HG02938 (cell line): ENCODE results near the gene TMEM223.
A peak's percentile ranks its signal among the peaks of the same experiment; 100 is the strongest.
"Not testable (repeated sequence)": the region's sequence is repeated elsewhere in the genome, so short reads cannot be mapped to it uniquely, and the experiment has no call there.

ENCODE experiments used
- ATAC-seq: cut with Tn5 transposase; IDR thresholded peaks from one replicate; pipeline ENCODE4 v1.9.1; 2021; ENCODE audit warnings: mild to moderate bottlenecking, moderate library complexity; ENCODE audit not compliant: unreplicated experiment

The TMEM223 gene, protein sequence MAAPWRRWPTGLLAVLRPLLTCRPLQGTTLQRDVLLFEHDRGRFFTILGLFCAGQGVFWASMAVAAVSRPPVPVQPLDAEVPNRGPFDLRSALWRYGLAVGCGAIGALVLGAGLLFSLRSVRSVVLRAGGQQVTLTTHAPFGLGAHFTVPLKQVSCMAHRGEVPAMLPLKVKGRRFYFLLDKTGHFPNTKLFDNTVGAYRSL

DNA sequence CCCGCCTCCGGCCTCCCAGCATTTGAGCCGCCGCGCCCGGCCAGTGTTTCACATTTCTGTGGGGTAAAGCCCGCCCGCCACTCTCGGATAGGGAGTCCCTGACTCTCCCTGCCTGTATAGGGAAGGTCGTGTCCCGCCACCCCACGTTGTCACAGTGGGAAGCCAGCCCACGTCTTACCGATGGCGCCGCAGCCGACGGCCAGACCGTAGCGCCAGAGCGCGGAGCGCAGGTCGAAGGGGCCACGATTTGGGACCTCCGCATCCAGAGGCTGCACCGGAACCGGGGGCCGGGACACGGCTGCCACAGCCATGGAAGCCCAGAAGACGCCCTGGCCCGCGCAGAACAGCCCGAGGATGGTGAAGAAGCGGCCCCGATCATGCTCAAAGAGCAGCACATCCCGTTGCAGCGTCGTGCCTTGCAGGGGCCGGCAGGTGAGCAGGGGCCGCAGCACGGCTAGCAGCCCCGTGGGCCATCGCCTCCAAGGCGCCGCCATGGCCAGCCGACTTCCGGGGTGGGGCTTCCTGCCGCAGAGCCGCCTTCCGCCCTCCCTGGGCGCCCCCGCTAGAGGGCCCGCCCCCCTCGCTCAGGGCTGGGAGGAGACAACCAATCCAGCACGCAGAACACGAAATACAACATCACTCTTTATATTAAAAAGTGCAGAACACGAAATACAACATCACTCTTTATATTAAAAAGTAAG lies at the start of gene TMEM223:
Gene TMEM223 (minus strand): TSS at position 506 of the 701 bp plus-strand sequence. CDS start 12 bp downstream, at position 494.
- ATAC-seq = peak; percentile 42

DNA sequence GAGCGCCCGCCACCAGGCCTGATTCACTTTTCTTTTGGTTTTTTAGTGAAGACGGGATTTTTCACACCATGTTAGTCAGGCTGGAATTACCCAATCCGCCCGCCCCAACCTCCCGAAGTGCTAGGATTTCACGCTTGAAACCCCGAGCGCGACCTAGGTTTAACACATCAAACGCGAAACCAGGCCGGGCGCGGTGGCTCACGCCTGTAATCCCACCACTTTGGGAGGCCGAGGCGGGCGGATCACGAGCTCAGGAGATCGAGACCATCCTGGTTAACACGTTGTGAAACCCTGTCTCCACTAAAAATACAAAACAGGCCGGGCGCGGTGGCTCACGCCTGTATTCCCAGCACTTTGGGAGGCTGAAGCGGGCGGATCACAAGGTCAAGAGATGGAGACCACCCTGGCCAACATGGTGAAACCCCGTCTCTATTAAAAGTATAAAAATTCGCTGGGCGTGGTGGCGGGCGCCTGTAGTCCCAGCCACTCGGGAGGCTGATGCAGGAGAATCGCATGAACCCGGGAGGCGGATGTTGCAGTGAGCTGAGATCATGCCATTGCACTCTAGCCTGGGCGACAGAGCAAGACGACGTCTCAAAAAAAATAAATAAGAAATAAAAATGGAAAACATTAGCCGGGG lies 49.0 kb upstream of the TMEM223 start:
- peak; percentile 12 for ATAC-seq

DNA sequence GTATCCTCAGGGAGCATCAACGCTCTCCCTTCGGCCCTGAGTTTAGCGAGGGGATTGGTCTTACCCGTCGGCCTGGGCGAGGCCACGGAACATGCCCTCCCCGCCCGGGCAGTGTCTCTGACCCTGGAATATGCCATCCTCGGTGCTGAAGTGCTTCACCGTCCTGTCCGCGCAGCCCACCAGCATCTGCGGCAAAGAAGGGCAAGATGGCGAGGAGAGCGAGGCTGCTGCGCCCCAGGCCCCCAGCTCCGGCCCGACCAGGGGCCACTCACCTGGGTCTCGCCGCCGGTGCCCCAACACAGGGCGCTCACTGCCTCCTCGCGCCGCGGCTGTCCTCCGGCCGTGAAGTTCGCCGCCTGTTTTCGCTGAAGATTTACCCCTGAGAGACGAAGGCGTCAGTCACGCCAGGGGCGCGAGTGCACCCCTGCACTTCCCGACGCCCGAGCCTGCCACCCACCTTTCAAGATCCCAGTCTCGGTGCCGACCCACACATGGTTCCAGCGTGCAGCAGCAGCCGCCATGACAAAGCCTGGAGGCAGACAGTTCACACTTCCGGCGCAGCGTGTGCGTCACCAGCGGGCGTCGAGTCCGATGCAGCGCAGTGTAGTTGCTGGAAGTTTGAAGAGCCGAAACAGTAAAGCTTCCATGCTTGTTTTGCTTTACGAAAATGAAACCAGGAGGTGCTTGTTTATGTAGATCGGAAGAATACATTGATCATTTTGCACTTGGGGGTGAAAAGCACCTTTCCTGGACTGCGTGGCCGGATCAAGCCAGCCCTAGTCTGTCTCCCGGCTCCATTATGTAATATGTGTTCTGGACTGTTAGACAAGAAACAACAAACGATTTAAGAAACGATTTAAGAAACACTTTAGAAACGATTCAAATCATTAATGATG lies 47.5 kb upstream of the TMEM223 start, which contains the start of gene WDR74:
Gene WDR74 (minus strand): TSS at position 541 of the 896 bp plus-strand sequence. CDS start 20 bp downstream, at position 521.
- peak; percentile 44 for ATAC-seq

DNA sequence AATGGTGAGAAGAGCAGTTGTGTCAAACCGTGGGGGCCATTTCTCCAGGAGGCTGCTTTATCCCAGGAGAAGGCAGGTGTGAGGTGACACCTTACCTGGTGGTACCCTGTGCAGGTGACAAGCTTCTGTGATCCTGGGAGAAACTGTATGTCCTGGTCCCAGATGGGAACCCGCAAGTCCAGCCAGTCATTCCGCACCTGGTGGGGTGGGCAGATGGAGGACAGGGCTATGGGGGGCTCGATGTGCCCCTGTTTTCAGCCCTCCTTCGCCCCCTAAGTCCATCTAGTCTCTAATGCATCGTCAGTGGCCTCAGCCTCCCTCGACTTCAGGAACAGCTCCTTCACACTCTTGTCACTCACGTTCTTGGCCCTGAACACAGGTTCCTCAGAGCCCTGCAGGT lies 43.5 kb upstream of the TMEM223 start:
- no peak for ATAC-seq

DNA sequence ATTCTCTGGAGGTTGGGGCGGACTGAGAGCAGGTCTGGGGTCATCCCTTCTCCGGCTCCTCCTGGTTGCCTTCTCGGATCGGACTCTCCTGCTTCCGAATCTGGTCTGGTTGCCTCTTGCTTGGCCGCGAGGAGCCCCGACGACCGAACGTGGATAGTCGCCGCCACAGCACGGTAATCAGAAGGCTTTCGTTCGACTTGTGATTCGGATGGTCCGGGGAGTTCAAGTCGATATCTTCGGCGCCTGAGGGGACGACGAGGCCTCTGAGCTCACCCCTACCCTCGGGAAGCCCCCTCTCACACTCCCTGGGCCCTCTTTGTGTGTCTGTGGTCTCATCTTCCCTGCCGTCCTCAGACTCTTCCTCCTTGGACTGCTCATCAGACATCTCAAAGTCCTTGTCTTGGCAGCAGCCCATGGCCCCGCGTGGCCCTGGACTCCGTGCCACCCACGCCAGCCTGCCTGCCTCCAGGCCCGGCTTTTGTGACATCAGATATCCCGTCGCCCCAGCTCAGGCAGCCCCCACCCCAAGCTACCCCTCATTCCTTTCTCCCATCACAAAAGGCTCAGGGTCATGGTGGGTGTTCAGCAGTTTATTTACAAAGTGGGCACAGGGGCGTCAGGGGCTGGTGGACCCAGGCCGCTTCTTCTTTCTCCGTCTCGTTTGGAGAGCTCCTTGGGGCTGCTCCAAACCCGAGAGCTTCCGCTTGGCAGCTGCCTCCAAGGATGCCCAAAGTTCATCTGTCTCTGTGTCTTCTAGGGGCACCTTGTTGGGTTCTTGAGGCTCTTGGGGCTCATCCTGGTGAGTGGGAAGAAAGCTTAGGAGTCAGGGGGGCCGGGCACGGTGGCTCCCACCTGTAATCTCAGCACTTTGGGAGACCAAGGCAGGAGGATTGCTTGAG lies 40.8 kb upstream of the TMEM223 start, which contains the start of gene TEX54:
Gene TEX54 (minus strand): TSS at position 506 of the 899 bp plus-strand sequence.
- ATAC-seq = peak; percentile 4

DNA sequence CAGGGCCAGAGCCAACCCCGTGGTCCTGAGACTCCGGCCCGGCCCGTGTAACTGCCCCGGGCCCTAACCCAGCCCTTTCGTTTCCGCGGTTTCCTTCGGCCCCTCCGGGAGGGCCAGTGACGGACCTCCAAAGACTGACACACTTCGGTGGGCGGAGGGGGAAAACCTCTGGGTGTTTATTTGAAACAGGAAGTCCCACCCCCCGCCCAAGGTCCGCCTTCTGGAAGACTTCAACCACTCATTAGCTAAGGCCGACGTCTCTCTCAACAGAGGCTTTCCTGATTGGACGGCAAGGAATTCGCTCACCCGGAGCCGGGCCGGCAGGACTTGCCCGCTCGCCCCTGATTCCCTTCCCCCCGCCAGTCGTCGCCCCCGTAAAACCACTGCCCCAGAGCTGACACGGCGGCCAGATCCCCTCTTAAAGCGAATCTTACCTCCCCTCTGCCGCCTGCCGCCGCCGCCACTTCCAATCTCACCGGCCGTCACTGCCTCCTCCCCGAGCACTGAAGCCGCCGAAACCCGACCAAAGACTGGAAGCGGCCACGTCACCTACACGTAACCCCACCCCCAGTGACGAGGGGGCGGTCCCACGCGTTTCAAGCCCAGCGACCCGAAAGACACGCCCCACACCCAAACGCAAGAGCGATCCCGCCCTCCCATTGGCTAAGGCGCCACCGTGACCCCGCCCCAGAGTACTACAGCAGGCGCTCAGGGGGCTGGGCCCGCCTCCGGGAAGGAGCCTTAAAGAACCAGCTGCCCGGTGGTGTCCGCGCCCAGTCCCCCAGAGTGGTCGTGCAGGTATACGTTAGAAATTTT lies 39.9 kb upstream of the TMEM223 start, which contains the start of gene STX5:
Gene STX5 (minus strand): TSS at position 532 of the 816 bp plus-strand sequence. CDS start 808 bp downstream, outside the sequence.
- ATAC-seq = peak; percentile 75

DNA sequence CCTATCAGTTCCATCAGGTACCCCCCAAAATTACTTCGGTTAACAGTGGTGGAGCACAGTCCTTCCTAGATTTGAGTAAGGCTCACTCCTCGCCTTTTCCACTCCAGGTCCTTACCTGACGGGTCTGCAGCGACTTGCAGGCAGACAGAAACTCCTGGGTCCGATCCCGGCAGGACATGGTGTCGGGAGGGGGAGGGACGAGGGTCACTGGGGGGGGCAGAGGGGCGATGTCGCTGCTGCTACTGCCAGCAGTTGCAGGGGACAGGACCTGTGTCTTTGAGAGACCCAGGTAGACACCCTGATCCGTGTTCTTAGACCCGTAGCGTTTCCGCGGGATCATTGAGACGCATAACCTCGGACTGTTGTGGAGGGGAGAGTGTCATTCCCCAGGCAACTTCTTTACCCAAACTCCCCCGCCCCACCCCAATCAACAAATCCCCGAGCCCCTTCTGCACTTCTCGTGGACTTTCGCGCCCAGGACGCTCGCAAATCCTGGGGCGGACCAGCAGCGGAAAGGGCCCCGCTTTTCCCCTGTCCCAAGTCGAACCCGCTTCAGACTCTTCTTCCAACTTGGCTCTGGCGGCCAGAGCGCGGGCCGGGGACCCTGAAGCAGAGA lies 39.2 kb upstream of the TMEM223 start:
- ATAC-seq = no peak

DNA sequence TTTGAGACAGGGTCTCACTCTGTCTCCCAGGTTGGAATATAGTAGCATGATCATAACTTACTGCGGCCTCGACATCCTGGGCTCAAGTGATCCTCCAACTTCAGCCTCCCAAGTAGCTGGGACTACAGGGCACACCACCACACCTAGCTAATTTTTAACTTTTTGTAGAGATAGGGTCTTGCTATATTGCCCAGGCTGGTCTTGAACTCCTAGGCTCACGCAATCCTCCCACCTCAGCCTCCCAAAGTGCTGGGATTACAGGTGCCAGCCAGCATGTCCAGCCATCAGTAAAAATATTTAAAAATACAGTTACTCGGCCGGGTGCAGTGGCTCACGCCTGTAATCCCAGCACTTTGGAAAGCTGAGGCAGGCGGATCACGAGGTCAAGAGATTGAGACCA lies 36.3 kb upstream of the TMEM223 start:
- not testable (repeated sequence) for ATAC-seq

DNA sequence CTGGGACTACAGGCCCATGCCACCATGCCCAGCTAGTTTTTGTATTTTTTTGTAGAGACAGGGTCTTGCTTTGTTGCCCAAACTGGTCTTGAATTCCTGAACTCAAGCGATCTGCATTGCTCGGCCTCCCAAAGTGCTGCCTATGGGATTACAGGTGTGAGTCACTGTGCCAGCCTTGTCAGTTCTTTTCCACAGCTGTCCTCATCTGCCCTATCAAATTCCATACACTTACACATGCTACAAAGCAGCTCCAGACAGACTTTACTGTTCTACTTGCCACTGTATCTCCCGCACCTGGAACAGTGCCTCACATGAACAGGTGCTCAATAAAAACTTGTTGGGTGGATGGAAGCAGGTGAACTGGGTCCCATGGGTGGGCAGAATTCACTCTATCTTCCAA lies 31.9 kb upstream of the TMEM223 start:
- no peak for ATAC-seq

DNA sequence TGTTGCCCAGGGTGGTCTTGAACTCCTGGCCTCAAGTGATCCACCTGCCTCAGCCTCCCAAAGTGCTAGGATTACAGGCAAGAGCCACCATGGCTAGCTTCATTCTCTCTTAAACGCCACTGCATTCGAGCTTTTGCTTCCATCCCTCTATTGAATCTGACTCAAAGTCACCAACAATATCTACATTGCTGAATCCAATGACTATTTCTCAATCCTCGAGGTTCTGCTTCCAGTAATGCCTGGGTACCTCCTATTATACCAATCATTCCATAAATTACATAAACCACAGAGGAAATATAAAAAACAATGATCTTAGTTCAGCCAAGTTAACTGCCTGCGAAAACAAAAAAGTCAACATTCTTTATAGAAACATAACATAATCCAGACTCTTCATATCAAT lies 25.3 kb upstream of the TMEM223 start:
- no peak for ATAC-seq

DNA sequence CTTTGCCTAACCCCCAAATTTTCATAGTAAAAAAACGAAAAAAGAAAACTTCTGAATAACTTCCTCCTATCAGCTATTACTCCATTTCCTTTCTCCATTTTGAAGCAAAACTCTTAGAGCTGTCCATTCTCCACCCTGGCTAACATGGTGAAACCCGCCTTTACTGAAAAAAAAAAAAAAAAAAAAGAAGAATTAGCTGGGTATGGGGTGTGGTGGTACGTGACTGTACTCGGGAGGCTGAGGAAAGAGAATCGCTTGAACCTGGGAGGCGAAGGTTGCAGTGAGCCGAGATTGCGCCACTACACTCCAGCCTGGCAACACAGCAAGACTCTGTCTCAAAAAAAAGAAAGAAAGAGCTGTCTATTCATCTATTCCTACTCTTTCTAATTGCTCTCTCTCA lies 24.8 kb upstream of the TMEM223 start:
- no peak for ATAC-seq

DNA sequence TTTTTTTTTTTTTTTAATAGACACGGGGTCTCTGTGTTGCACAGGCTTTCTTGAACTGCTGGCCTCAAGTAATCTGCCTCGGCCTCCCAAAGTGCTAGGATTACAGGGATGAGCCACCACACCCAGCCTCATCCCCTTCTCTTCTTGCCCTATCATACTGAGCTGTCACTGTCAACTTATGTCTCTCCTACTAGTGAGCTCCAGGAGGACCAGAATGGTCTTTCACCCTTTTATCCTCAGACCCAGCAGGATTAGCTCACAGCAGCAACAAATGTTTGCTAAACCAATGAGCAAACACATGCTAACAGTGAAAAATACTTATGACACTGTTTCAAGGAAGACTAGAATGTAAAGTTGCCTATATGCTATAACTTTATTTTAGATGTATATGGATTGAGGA lies 19.9 kb upstream of the TMEM223 start:
- no peak for ATAC-seq

DNA sequence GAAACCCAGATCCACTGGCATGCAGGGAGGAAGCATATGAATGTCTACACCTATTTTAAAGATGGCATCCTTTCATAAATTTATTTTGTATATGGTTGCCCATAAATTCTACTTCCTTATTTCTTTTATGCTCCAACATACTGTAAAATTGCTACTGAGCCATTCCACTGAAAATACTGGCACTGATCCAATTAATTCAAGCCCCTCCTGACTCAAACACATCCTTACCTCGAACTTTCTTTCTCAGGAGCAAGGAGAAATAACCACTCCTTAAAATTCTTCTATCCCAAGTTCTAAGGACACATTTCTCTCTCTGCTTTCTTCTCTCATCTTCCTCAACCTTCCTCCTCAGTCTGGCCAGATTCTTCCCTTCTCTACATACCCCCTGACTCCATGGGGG lies 18.9 kb upstream of the TMEM223 start:
- ATAC-seq = no peak

DNA sequence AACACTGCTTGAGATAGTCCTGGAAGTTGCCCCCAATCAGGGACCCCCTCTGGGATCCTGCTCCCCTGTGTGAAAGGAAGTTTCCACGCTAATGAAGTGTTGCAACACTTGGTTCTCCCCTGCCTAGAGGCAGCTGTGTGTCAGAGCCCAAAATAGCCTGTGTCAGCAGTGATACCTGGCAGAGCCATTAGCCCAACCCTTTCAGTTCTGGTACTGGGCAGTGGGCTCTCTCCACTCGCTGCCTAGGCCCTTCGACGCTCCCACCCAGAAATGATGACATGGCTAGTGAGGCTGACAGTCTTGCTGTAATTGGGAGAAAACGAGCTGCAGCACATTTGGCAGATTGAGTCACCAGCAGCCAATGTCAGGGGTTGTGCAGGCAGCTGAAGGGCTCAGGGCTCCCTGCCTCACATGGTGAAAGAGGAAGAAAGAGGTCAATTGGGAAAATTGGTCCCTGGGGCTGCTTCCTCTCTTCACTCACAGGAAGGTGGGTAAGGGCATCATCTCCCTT lies 14.9 kb upstream of the TMEM223 start:
- ATAC-seq = no peak

DNA sequence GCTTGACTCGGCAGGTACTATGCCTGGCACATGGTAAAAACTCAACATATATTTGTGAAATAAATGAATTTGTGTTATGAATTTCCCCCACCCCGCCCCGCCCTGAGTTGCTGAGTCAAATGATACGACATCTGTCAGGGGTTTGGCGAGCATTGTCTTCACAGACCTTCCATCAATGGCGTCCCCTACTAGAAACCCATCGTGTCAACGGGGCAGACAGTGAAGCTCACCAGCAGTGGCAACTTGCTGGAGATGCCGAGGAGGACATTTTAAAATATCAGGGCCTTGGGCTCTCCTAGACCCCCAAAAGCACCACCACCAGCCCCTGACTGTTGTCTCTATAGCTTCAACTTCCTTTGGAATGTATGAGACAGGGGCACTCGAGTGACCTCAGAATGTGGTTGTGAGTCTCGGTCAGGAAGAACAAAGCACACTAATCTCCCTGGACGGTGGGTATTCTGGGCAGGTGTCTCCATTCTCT lies 14.2 kb upstream of the TMEM223 start:
- no peak for ATAC-seq

DNA sequence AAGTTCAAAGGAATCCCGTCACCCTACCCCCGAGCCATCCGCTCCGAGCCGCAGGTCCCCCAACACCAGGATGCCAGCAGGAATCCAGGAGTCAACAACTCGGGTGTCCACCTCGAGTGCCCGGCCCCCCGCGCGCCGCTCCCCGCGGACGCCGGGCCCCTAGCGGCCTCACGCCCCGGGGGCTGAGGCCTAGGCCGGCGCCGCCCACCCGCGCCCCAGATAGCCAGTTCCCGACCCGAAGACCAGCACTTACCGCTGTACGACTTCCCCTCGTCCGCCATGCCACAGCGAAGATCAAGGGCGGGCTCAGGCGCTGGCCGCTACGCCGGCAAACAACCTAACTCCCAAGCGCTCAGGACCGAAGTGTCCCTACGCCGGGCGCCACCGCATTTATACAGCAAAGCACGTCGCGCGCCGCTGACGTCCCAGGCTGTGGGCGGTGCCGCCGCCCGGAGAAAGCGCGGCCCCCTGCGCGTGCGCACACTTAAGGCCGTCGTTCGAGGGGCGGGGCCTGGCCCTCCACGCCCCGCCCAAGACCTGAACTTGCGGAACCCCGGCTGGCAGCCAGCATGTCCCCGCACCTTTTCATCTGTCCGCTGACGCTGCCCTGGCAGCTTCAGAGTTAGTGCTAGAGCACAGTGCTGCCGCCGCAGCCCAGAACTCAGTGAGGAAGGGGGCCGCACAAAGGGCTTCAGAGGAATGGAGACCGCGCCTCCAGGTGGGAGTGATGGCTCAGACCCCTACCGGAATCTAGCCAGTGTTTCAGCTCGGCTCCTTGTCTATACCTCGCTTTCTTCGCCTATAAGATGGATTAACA lies 13.5 kb upstream of the TMEM223 start, which contains the start of gene NXF1:
Gene NXF1 (minus strand): TSS at position 365 of the 817 bp plus-strand sequence. CDS start 84 bp downstream, at position 281.
- peak; percentile 80 for ATAC-seq
